Osteoblast (primary cell): Measurements from ENCODE around the gene TPSD1. TPM values are rescaled to one million over a fixed set of nuclear protein-coding genes. Genes with fewer than 3 reads are reported as not detected.

Experiments used
- DNase-seq: peaks from one replicate; pipeline ENCODE4 v3.0.0; 2011; ENCODE audit warnings: low spot score, mixed read lengths; ENCODE audit not compliant: insufficient read length; ENCODE audit errors: missing footprints
- H2AFZ ChIP-seq: 2 replicates; pipeline ENCODE4 v1.6.0; 2011; ENCODE audit warnings: mild to moderate bottlenecking, low read length
- H3K27ac ChIP-seq: 2 replicates; pipeline ENCODE4 v1.5.1; 2011; ENCODE audit warnings: mild to moderate bottlenecking, low read depth, low read length, moderate library complexity
- H3K27me3 ChIP-seq: 2 replicates; pipeline ENCODE4 v1.6.0; 2012; ENCODE audit warnings: mild to moderate bottlenecking, control low read depth, inconsistent platforms, low read length, moderate library complexity; ENCODE audit not compliant: insufficient read depth
- H3K36me3 ChIP-seq: 2 replicates; pipeline ENCODE4 v1.5.1; 2011; ENCODE audit warnings: mild to moderate bottlenecking, low read length, control low read depth, moderate library complexity; ENCODE audit not compliant: insufficient read depth
- H3K4me1 ChIP-seq: 2 replicates; pipeline ENCODE4 v1.5.1; 2011; ENCODE audit warnings: mild to moderate bottlenecking, low read length, control low read depth, moderate library complexity; ENCODE audit not compliant: insufficient read depth
- H3K4me2 ChIP-seq: 2 replicates; pipeline ENCODE4 v1.6.0; 2011; ENCODE audit warnings: mild to moderate bottlenecking, low read length; ENCODE audit not compliant: insufficient read depth
- H3K4me3 ChIP-seq: fragments of 200-600 bp; sonication (generic); 3 replicates; pipeline ENCODE4 v1.5.1; 2012; ENCODE audit warnings: mild to moderate bottlenecking, low read length, inconsistent platforms; ENCODE audit not compliant: insufficient read depth
- H3K79me2 ChIP-seq: 2 replicates; pipeline ENCODE4 v1.6.0; 2012; ENCODE audit warnings: mild to moderate bottlenecking, low read length, control low read depth, inconsistent platforms; ENCODE audit not compliant: insufficient read depth
- H3K9me3 ChIP-seq: 2 replicates; pipeline ENCODE4 v1.5.1; 2011; ENCODE audit warnings: low read depth, low read length, control low read depth
- H4K20me1 ChIP-seq: 2 replicates; pipeline ENCODE4 v1.6.0; 2012; ENCODE audit warnings: mild to moderate bottlenecking, low read length, control low read depth; ENCODE audit not compliant: insufficient read depth
- CTCF ChIP-seq: IDR thresholded peaks from 2 replicates; pipeline ENCODE4 v1.5.1; 2011; ENCODE audit warnings: mild to moderate bottlenecking, low read depth, low read length, moderate library complexity; ENCODE audit errors: extremely low read depth
- total RNA-seq: library from RNA; depleted of rRNA; stranded (reverse); fragments of >200 nt; gene quantifications from 2 replicates; pipeline ENCODE4 v1.2.3, GENCODE V29; 2012

TPSD1 gene
- total RNA-seq, 1 donor, result not detected

GRCh38 chr16:1209081-1209480 is 46.8 kb upstream of the TPSD1 start:
- Histone ChIP-seq H3K4me1 (no peaks in the 10 kb centered on the region), H3K27me3 (no peaks in the 10 kb centered on the region), H3K79me2 (no peaks in the 10 kb centered on the region), H4K20me1 (no peaks in the 10 kb centered on the region), H3K4me2 (no peak overlapping the region), H3K36me3 (no peaks in the 10 kb centered on the region), H3K9me3 (no peaks in the 10 kb centered on the region), H3K4me3 (no peak overlapping the region), H2AFZ (no peak overlapping the region), H3K27ac (no peak overlapping the region)
- DNase-seq, result no peak
- TF ChIP-seq CTCF, result no peak

- no peak overlapping the region for H3K27ac ChIP-seq
- no peak for TF ChIP-seq CTCF
- no peaks in the 10 kb centered on the region for H3K36me3 ChIP-seq
- no peaks in the 10 kb centered on the region for H3K4me1 ChIP-seq
- H3K27me3 ChIP-seq, result no peaks in the 10 kb centered on the region
- H3K4me2 ChIP-seq, result no peak overlapping the region
- no peak overlapping the region for H3K4me3 ChIP-seq
- no peaks in the 10 kb centered on the region for H4K20me1 ChIP-seq
- H3K79me2 ChIP-seq, result no peaks in the 10 kb centered on the region
- H2AFZ ChIP-seq, result no peak overlapping the region
- no peaks in the 10 kb centered on the region for H3K9me3 ChIP-seq
- DNase-seq, result no peak
These were observed 45.4 kb upstream of the TPSD1 start for GRCh38 chr16:1210461-1210860.

- TF ChIP-seq CTCF, result no peak
- DNase-seq, result no peak
- no peaks in the 10 kb centered on the region for H4K20me1 ChIP-seq
- no peaks in the 10 kb centered on the region for H3K36me3 ChIP-seq
- H3K4me2 ChIP-seq, result no peak overlapping the region
- no peaks in the 10 kb centered on the region for H3K27me3 ChIP-seq
- H3K9me3 ChIP-seq, result no peaks in the 10 kb centered on the region
- H3K79me2 ChIP-seq, result no peaks in the 10 kb centered on the region
- no peak overlapping the region for H3K4me3 ChIP-seq
- H3K4me1 ChIP-seq, result no peaks in the 10 kb centered on the region
- no peak overlapping the region for H3K27ac ChIP-seq
- H2AFZ ChIP-seq, result no peak overlapping the region
These were observed 44.2 kb upstream of the TPSD1 start for GRCh38 chr16:1211451-1212268.

- no peak overlapping the region for H3K27ac ChIP-seq
- H3K36me3 ChIP-seq, result no peaks in the 10 kb centered on the region
- H4K20me1 ChIP-seq, result no peaks in the 10 kb centered on the region
- H3K9me3 ChIP-seq, result no peaks in the 10 kb centered on the region
- H3K4me2 ChIP-seq, result no peak overlapping the region
- no peak overlapping the region for H2AFZ ChIP-seq
- no peak for DNase-seq
- no peak for TF ChIP-seq CTCF
- no peaks in the 10 kb centered on the region for H3K27me3 ChIP-seq
- H3K4me1 ChIP-seq, result no peaks in the 10 kb centered on the region
- no peaks in the 10 kb centered on the region for H3K79me2 ChIP-seq
- H3K4me3 ChIP-seq, result no peak overlapping the region
These were observed 43.2 kb upstream of the TPSD1 start for GRCh38 chr16:1212616-1213194.
